Astrocyte of the spinal cord (primary cell): ENCODE results near the gene OLFM4.

Experiments
- DNase-seq: peaks from one replicate; pipeline ENCODE4 v3.0.0; 2011; ENCODE audit warnings: low read depth, low spot score
- H3K4me3 ChIP-seq: 2 replicates; pipeline ENCODE4 v1.5.1; 2011; ENCODE audit warnings: low read depth, mild to moderate bottlenecking, low read length, moderate library complexity
- in situ Hi-C: cut with HindIII; loops from 2 replicates; pipeline ENCODE4 v1.10.0; 2017; ENCODE audit warnings: low sequenced_read_pairs
- TF ChIP-seq, protein P1 (sequence below): IDR thresholded peaks from 2 replicates; pipeline ENCODE4 v1.5.1; 2012; ENCODE audit warnings: low read depth, mild to moderate bottlenecking, low read length, inconsistent platforms

The OLFM4 gene

DNA sequence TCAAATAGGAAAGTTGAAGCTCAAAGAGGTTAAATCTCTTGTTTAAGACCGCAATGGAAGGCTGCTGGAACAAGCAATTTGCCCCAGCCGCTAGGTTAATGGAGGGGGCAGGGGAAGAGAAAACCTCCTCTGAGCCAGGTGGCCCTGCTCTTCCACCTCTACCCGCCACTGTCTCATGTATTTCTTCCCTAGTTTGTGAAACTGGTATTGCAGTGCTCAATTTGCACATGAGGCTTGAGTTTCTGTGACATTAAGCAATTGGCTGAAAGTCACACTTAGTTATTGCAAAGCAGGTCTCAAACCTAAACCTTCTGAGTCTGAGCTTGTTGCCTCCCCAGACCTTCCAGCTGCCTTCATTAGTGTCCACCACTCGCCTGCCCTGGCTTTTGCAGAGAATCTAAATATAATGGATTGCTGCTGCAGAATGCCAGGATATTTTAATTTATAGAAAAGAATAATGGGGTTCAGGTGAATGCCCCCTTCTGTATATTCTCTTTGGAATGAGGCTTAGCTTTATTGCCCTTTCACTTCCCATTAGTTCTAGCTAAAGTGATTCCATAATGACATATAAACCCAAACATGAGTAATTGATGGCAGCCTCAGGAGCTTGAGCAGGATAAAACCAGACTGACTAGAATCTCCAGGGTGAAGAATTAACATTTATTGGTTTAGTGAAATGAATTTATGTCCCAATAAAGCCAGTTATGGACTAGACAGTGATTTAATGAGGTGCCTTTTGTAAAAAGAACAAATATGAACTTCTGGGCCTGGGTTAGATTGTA, 27.0 kb upstream of the OLFM4 start:
- in situ Hi-C loops = no loop called here
- H3K4me3 ChIP-seq = no peak overlapping the region
- no peak for DNase-seq
- TF ChIP-seq, protein P1, sequence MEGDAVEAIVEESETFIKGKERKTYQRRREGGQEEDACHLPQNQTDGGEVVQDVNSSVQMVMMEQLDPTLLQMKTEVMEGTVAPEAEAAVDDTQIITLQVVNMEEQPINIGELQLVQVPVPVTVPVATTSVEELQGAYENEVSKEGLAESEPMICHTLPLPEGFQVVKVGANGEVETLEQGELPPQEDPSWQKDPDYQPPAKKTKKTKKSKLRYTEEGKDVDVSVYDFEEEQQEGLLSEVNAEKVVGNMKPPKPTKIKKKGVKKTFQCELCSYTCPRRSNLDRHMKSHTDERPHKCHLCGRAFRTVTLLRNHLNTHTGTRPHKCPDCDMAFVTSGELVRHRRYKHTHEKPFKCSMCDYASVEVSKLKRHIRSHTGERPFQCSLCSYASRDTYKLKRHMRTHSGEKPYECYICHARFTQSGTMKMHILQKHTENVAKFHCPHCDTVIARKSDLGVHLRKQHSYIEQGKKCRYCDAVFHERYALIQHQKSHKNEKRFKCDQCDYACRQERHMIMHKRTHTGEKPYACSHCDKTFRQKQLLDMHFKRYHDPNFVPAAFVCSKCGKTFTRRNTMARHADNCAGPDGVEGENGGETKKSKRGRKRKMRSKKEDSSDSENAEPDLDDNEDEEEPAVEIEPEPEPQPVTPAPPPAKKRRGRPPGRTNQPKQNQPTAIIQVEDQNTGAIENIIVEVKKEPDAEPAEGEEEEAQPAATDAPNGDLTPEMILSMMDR = no peak

DNA sequence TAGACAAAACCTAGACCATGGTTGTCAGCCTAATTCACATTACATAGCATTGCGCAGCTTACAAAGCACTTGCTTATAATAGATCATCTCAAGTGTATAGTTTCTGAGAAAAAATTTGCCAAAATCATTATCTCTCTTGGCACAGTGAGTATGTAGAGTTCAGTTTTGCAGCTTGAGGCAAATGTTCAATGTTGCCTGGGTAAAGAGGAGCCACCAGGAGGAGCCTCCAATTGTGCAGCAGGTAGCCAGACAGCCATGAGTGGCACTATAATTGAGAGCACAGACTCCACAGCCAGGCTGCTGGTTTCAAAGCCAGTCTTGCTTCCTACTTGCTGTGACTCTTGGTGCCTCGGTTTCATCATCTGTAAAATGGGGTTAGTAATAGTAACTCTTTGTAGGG, 24.0 kb upstream of the OLFM4 start:
- TF ChIP-seq, protein P1 = no peak
- no peak for DNase-seq
- in situ Hi-C loops = no loop called here
- no peak overlapping the region for H3K4me3 ChIP-seq

DNA sequence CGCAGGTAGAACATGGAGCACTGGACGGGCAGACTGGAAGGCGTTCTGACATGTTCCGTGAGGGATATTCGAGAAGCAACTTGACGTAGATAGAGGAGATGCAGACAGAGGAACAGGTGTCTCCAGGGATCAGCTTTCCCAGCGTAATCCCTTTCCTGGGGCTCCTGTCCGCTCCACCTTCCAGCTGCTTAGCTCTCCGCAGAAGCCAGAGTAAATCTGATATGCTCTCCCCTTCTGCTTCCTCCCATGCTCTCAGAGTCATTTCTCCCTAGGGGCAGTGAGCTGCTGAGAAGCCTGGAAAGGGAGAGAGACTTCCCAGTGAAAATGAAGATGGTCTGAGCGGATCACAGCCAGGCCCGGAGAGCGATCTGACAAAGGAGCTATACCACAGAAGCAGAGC, 23.0 kb upstream of the OLFM4 start:
- TF ChIP-seq, protein P1 = no peak
- no peak for DNase-seq
- in situ Hi-C loops = no loop called here
- no peak overlapping the region for H3K4me3 ChIP-seq

DNA sequence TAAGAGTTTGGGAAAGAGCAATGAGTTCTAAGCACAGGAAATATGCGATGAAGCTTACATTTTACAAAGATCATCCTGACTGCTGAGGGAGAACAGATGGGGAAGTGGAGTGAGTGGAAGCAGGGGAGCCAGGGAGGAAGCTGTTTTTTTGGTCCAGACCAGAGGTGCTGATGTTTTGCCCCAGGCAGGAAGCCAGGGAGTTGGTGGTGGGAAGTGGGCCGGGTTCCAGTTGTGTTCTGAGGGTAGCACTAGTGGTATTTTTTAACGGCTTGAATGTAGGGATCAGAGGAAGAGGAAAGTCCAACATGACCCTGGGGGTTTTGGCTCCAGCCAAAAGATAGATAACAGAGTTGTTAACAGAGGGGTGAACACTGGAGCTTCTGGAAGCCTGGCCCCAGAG, 20.7 kb upstream of the OLFM4 start:
- no peak overlapping the region for H3K4me3 ChIP-seq
- in situ Hi-C loops = no loop called here
- TF ChIP-seq, protein P1 = no peak
- no peak for DNase-seq

- H3K4me3 ChIP-seq = no peak overlapping the region
- in situ Hi-C loops = no loop called here
- TF ChIP-seq, protein P1 = no peak
- DNase-seq = no peak
These were observed 18.1 kb upstream of the OLFM4 start for GRCh38 chr13:53010374-53011105.

DNA sequence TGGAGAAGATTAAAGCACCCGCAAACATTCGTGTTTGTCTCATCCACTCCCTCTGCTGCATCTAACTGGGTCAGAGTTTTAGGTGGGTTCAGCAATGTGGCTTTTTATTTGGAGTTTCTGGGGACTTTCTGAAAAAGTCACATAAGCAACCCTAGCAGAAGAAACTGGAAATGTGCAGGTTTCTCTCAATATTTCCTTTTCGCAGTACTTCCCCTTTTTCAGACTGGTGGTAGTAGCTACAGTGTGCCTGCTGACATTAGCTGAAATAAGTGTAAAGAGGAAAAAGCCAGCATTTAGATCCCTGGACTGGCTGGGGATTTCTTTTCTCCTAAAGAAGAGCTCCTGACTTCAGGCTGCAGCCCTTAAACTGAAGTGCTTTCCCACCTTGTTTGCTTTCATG, 15.9 kb upstream of the OLFM4 start:
- in situ Hi-C loops = no loop called here
- TF ChIP-seq, protein P1 = no peak
- no peak overlapping the region for H3K4me3 ChIP-seq
- DNase-seq = no peak
